Stimulated activated naive CD8-positive, alpha-beta T cell treated with anti-CD3 and anti-CD28 coated beads, Interleukin-15, amount 100 ng/mL, for 72 hours (primary cell): ENCODE measurements around the gene DAB1.
"Not testable (repeated sequence)": the region's sequence is repeated elsewhere in the genome, so short reads cannot be mapped to it uniquely, and the experiment has no call there.

ENCODE experiments used
- ATAC-seq: fragments of 150-1000 bp; cut with Tn5 transposase; 2 replicates; pipeline ENCODE4 v1.10.0; 2021; ENCODE audit warnings: mild to moderate bottlenecking, moderate library complexity
- DNase-seq, 2 donors: peaks; one replicate each; pipeline ENCODE4 v3.0.0; 2021 to 2022
- H3K27ac Mint-ChIP-seq, 2 donors: one replicate each; pipeline ENCODE4 v1.8.0; 2022; ENCODE audit warnings: mild to moderate bottlenecking in 2 of 2, mixed read lengths in 2 of 2, moderate library complexity in 2 of 2
- H3K27me3 Mint-ChIP-seq: one replicate; pipeline ENCODE4 v1.8.0; 2022; ENCODE audit warnings: mixed read lengths
- H3K4me1 Mint-ChIP-seq: one replicate; pipeline ENCODE4 v1.8.0; 2022; ENCODE audit warnings: mild to moderate bottlenecking, mixed read lengths
- H3K4me3 Mint-ChIP-seq, 2 donors: one replicate each; pipeline ENCODE4 v1.8.0; 2022; ENCODE audit warnings: mild to moderate bottlenecking in 2 of 2, mixed read lengths in 2 of 2, moderate library complexity in 1 of 2
- H3K9me3 Mint-ChIP-seq, 2 donors: one replicate each; pipeline ENCODE4 v1.8.0; 2022; ENCODE audit warnings: mixed read lengths in 2 of 2

DAB1 gene

DNA sequence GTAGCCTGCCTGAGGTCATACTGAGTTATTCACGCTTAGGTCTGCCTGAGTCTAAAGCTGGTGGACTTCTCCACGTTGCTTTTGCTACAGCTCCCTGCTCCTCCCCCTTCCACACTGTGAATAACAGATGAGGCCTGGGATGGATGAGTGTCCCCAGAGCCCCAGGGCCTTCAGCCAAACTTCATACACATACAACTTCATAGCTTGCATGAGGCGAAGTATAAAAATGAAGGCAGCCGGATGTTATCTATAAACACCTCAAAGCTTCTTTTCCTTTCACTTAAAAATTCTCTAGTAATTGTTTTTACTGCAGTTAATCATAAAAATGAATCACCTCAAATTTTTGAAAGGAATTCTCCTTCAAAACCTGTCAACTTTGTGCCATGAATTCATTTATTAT lies 70.2 kb downstream of the DAB1 start:
- H3K27me3 Mint-ChIP-seq: peaks cover 6% of the 10 kb centered on the region
- no peaks in the 10 kb centered on the region for H3K4me1 Mint-ChIP-seq
- ATAC-seq (no peak), DNase-seq (no peak)
- peaks cover 3 to 12% of the 10 kb centered on the region in 2 donors for H3K9me3 Mint-ChIP-seq
- no peak overlapping the region for H3K27ac Mint-ChIP-seq
- no peak overlapping the region for H3K4me3 Mint-ChIP-seq

DNA sequence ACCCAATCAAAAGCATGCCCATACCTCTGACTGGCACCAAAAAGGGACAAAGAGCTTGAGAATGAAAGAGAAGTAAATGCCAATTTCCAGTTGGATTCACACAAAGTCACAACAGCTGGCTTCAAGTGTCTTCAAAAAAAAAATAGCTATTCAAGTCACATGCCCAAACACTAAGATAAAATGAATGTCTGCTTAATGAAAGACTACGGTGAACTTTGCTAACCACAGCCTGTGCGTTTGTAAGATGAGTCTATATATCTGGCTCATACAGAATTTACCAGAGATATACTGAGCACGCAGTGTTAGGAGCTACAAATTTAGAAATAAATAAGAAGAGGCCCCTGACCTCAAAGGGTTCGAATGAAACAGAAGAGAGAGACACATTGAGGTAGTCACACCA lies 73.2 kb downstream of the DAB1 start:
- peaks cover 0 to 7% of the 10 kb centered on the region in 2 donors for H3K9me3 Mint-ChIP-seq
- H3K27me3 Mint-ChIP-seq: no peaks in the 10 kb centered on the region
- ATAC-seq: no peak
- H3K4me1 Mint-ChIP-seq: no peaks in the 10 kb centered on the region
- no peak overlapping the region for H3K4me3 Mint-ChIP-seq
- DNase-seq: no peak
- H3K27ac Mint-ChIP-seq: no peak overlapping the region

DNA sequence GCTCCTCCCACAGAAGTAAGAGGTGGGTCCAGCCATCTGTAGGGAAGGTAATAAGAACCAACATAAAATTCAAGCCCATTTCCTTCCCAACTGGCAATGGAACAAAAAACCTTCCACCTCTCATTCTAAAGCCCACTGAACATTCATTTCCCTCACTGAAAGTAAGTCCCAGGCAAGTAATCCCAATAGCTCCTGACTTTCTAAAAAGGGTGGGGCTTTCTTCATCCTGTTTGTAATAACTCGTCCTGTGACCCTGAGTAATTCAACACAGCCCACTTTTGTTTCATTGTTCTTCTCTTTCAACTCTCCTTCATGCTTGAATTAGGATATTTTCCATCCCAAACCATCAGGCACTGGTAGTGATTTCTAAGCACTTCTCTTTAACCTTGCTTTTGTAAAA lies 74.9 kb downstream of the DAB1 start:
- H3K27ac Mint-ChIP-seq: no peak overlapping the region
- H3K9me3 Mint-ChIP-seq: peaks cover 0 to 7% of the 10 kb centered on the region in 2 donors
- no peak overlapping the region for H3K4me3 Mint-ChIP-seq
- no peaks in the 10 kb centered on the region for H3K4me1 Mint-ChIP-seq
- H3K27me3 Mint-ChIP-seq: no peaks in the 10 kb centered on the region
- ATAC-seq (no peak), DNase-seq (no peak)

DNA sequence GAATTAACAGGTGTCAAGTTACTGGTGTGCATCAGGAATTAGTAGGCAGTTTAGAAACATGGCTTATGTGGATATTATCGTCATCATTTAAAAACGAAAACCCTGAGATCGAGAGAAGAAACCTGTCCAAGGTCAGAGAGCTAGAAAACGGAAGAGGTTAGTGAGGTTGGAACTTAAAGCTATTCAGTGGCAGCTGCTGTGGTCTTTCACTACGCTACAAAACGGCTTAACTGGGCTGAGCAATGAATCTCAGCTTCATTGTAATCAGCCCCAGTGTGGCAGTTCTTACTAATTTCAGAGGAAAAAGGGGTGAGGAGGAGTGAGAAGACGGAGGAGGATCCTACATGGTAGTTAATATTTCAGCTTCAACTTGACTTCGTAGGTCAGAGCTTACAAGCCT lies 77.9 kb downstream of the DAB1 start:
- Mint-ChIP-seq H3K4me3 (no peak overlapping the region), H3K27me3 (peaks cover 7% of the 10 kb centered on the region), H3K4me1 (no peaks in the 10 kb centered on the region), H3K9me3 (peaks cover 0 to 7% of the 10 kb centered on the region in 2 donors), H3K27ac (no peak overlapping the region)
- DNase-seq (no peak), ATAC-seq (no peak)

DNA sequence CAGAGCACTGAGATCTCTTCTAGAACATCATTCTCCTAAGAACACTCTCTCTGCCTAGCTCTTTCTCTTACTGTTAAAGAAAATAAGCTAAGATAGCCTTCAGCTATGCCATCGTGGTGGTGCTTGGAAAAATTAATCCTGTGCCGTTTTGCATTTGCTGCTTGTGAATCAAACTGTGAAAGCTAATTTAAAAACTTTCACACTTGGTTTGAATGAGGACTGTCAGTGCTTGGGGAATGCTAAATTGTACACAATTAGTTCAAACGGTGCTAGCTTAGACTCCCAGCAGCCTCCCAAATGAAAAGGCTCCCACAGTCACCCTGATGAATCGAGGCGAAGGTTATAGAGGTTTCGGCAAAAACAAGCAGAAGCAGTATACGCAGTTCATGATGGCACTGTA lies 79.6 kb downstream of the DAB1 start:
- DNase-seq (no peak), ATAC-seq (no peak)
- no peak overlapping the region for H3K4me3 Mint-ChIP-seq
- no peaks in the 10 kb centered on the region for H3K4me1 Mint-ChIP-seq
- H3K27ac Mint-ChIP-seq: no peak overlapping the region
- H3K27me3 Mint-ChIP-seq: peaks cover 7% of the 10 kb centered on the region
- H3K9me3 Mint-ChIP-seq: peaks cover 0 to 6% of the 10 kb centered on the region in 2 donors

DNA sequence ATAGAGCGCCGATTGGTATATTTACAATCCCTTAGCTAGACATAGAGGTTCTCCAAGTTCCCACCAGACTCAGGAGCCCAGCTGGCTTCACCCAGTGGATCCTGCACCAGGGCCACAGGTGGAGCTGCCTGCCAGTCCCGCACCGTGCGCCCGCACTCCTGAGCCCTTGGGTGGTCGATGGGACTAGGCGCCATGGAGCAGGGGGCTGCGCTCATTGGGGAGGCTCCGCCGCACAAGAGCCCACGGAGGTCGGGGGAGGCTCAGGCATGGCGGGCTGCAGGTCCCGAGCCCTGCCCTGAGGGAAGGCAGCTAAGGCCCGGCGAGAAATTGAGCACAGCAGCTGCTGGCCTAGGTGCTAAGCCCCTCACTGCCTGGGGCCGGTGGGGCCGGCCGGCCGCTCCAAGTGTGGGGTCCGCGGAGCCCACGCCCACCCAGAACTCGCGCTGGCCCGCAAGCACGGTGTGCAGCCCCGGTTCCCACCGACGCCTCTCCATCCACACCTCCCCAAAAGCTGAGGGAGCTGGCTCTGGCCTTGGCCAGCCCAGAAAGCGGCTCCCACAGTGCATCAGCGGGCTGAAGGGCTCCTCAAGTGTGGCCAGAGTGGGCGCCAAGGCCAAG lies 80.5 kb downstream of the DAB1 start:
- H3K4me1 Mint-ChIP-seq, H3K4me3 Mint-ChIP-seq, ATAC-seq: not testable (repeated sequence)

DNA sequence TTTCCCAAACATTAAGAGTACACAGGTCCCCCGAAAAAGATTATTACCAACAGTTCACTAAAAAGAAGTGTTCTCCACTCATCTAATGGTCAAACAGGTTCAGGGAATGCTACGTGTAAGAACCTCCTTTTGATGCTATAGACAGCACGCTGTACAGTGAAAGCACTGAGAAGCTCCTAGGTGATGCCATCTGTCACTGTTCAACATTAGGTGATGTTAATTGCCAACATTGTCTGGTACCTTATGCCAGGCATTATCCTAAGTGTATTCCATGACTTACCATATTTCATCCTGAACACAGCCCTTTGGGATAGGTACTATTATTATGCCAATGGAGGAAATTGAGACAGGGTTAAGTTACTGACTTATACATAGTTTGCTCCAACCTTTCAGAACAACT lies 82.1 kb downstream of the DAB1 start:
- DNase-seq (no peak), ATAC-seq (no peak)
- Mint-ChIP-seq H3K4me1 (no peaks in the 10 kb centered on the region), H3K27me3 (peaks cover 7% of the 10 kb centered on the region), H3K27ac (no peak overlapping the region), H3K4me3 (no peak overlapping the region), H3K9me3 (peaks cover 0 to 6% of the 10 kb centered on the region in 2 donors)

More for the DNA sequence above, 80.5 kb downstream of the DAB1 start:
- H3K9me3 Mint-ChIP-seq, H3K27me3 Mint-ChIP-seq, DNase-seq, H3K27ac Mint-ChIP-seq: not testable (repeated sequence)

DNA sequence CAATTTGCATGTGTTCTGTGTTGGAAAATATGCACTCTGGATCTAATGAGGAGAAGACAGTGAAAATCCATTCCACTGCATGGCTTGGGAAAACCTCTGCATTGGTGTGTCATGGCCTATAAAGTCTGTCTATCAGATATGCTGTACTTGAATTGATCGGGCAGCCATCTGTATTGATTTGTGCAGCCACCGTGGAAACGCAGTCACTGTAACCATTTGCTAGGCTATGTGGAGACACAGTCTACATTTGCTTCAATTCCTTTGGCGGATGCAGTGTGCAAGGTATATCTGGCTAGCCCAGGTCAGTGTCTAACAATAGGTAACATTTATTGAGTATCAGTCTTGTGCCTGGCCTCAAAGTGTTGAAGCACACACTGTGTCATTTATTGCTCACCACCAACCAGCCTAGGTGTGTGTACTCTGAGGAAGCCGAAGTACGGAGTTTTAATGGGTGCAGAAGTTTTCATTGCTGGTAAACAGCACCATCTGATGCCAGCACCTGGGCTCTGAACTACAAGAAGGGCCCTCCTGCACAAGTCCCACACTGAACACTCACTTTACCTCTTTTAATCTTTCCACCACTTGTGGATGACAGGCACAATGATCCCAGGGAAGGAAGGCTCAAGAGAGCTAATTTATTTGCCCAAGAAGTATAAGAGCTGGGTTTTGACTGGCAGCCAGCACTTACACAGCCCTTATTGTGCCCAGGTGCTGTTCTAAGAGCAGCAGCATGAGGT lies 83.4 kb downstream of the DAB1 start:
- Mint-ChIP-seq H3K4me3 (no peak overlapping the region), H3K9me3 (peaks cover 0 to 6% of the 10 kb centered on the region in 2 donors), H3K27ac (peak overlapping the region in 1 of 2 donors; percentile 76), H3K4me1 (no peaks in the 10 kb centered on the region), H3K27me3 (peaks cover 7% of the 10 kb centered on the region)
- DNase-seq: no peak
- ATAC-seq: no peak

DNA sequence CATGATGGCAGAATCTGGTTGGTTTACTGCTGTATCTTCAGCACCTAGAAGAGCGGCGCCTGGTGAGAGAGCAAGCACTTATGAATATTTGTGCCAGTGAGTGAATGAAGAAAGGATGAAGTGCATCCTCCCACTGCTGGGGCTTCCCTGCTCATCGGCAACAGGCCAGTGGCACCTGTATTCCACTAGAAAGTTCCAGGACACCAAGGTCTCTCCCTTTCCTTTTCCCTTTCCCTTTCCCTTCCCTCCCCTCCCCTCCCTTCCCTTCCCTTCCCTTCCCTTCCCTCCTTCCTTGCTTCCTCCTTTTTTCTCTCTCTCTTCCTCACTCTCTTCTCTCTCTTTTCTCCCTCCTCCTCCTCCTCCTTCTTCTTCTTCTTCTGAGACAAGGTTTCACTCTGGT lies 86.2 kb downstream of the DAB1 start:
- Mint-ChIP-seq H3K27me3 (peaks cover 3% of the 10 kb centered on the region), H3K27ac (no peak overlapping the region), H3K4me1 (no peaks in the 10 kb centered on the region), H3K4me3 (no peak overlapping the region), H3K9me3 (peaks cover 8 to 10% of the 10 kb centered on the region in 2 donors)
- no peak for ATAC-seq
- no peak for DNase-seq

DNA sequence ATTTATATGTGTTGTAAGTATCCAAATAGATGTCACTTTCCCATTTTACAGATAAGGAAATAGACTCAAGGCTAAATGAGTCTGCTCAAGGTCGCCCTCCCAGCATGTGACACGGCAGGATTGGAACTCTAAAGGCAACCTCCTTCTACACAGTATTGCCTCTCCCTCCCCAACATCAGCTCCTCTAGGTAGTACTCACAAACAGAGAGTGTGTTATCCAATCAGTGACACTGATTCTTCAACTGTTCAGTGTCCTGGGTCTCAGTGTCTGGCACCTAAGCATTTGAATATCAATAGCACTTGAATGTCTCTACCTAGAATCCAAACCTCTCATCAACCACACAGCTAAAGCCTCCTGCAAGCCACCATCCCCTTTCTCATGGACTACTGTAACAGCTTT lies 87.1 kb downstream of the DAB1 start:
- ATAC-seq (no peak), DNase-seq (no peak)
- no peaks in the 10 kb centered on the region for H3K4me1 Mint-ChIP-seq
- no peaks in the 10 kb centered on the region for H3K27me3 Mint-ChIP-seq
- no peak overlapping the region for H3K4me3 Mint-ChIP-seq
- H3K9me3 Mint-ChIP-seq: peaks cover 7 to 12% of the 10 kb centered on the region in 2 donors
- H3K27ac Mint-ChIP-seq: no peak overlapping the region

DNA sequence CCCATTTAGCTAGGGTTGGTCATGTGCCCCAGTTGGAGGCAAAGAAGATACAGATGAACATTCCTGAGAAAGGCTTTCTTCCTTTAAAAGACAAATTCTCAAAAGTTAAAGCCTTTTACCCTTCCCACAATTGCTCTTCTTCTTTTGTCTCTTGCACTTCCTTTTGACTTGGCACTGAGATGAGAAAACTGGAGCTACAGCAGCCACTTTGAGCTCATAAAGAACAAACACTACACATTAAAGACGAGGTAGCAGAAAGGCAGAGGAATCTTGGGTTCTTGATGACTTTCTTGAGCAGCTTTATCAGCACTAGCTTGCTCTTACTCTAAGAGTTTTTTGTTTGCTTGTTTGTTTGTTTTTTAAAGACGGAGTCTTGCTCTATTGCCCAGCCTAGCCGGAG lies 92.2 kb downstream of the DAB1 start:
- Mint-ChIP-seq H3K4me1 (no peaks in the 10 kb centered on the region), H3K27me3 (peaks cover 8% of the 10 kb centered on the region), H3K27ac (no peak overlapping the region), H3K4me3 (no peak overlapping the region), H3K9me3 (peaks cover 12 to 15% of the 10 kb centered on the region in 2 donors)
- DNase-seq (no peak), ATAC-seq (no peak)

DNA sequence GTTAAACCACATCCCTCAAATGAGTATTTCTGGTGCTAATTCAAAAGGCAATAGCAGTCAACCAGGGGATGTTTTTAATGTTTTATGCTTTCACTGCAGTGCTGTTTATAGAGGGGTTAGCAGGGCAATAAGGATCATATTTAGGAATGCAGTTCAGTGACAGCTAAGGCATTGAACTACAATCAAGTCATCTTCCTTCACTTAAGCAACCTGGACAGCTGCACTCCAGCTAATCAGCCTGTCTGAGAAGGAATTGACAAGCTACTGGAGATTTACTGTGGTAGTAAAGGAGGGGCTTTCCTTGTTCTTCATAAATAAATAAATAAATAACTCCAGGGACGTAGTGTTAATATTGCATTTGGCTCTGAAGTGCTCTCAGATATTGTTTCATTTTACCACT lies 93.9 kb downstream of the DAB1 start:
- no peaks in the 10 kb centered on the region for H3K4me1 Mint-ChIP-seq
- peaks cover 16% of the 10 kb centered on the region for H3K27me3 Mint-ChIP-seq

DNA sequence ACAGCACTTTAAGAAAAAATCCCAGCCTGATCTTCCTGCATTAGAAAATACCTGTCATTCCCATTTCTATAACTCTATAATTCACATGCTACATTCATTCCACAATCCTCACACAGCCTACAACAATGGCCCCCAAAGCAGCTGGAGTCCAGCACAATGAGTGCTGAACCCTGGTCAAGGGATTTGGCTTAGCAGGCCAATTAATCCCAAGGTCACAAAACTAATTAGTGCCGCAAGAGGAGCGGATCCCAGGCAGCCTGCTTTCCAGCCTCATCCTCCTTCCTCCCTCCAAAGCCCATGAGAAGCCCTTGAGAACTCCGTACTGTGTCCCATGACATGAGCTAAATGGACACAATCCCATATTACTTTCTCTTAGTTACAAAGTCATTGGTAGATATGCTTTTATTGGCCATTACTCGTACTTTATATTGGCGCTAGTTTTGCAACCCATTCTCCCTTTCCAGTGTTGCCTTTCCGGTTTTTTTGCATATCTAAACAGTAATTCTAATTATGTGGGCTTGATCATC lies 94.8 kb downstream of the DAB1 start:
- no peak for DNase-seq
- ATAC-seq: no peak
- no peaks in the 10 kb centered on the region for H3K4me1 Mint-ChIP-seq
- no peak overlapping the region for H3K27ac Mint-ChIP-seq
- peaks cover 23% of the 10 kb centered on the region for H3K27me3 Mint-ChIP-seq
- no peak overlapping the region for H3K4me3 Mint-ChIP-seq
- peaks cover 19 to 25% of the 10 kb centered on the region in 2 donors for H3K9me3 Mint-ChIP-seq

More for the DNA sequence above, 93.9 kb downstream of the DAB1 start:
- no peak for ATAC-seq
- H3K27ac Mint-ChIP-seq: no peak overlapping the region
- H3K9me3 Mint-ChIP-seq: peaks cover 16 to 21% of the 10 kb centered on the region in 2 donors
- H3K4me3 Mint-ChIP-seq: no peak overlapping the region
- no peak for DNase-seq

DNA sequence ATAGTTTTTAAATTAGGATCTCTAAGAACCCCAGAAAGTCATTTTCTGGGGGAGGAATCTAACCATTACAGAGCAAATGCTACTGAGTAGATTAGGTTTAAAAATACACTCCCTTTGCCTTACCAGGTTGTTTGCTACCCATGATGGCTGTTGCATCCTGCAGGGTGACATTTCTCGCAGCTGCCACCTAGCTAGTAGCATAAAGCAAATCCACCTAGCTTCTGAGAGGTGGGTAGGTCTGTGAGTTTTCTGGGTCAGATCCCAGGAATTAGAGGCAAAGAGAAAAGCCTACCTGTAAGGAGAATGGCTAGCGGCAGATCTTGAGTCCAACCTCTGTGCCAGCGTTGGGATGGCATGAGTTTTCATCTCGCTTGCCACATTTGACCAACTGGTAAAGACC lies 95.9 kb downstream of the DAB1 start:
- ATAC-seq (no peak), DNase-seq (no peak)
- Mint-ChIP-seq H3K4me3 (no peak overlapping the region), H3K9me3 (peaks cover 15 to 23% of the 10 kb centered on the region in 2 donors), H3K4me1 (no peaks in the 10 kb centered on the region), H3K27me3 (peaks cover 23% of the 10 kb centered on the region), H3K27ac (no peak overlapping the region)

DNA sequence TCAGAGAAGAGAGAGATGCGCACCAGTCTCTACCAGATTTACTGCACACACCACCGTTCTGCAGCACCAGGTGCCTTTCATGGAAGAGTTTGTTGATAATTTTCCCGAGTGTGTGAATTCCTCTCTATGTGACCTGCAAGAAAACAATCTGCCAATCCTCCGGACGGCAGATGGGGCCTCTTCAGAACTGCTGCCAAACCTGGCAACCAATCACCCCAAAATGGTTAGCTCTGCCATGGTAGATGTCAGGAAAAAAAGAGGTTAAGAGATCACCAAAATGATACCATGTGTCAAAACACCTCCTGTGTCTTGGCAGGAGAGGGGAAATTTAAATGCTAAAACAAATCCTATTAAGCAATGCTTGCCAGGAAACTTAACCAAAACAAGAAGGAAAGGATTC lies 96.5 kb downstream of the DAB1 start:
- H3K4me1 Mint-ChIP-seq: no peaks in the 10 kb centered on the region
- peaks cover 23% of the 10 kb centered on the region for H3K27me3 Mint-ChIP-seq
- H3K4me3 Mint-ChIP-seq: no peak overlapping the region
- no peak overlapping the region for H3K27ac Mint-ChIP-seq
- H3K9me3 Mint-ChIP-seq: peaks cover 10 to 18% of the 10 kb centered on the region in 2 donors
- ATAC-seq (no peak), DNase-seq (no peak)

DNA sequence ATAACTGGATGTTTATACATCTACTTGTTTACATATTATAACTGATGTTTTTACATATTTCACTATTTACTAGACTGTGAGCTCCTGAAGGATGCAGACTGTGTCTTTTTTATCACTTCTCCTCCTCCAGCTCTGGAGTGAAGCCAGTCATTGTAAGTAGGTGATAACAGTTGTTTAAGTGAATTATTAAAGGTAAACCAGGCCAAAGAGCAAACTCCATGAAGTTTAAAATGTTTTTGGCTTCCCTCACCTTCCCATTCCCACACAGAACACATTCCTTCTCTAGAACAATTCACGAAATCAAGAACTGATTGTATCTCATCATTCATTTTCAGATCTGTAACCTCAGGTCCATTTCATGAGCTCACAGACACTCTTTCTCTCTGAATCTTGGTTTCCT lies 98.3 kb downstream of the DAB1 start:
- no peak overlapping the region for H3K4me3 Mint-ChIP-seq
- H3K27ac Mint-ChIP-seq: no peak overlapping the region
- H3K27me3 Mint-ChIP-seq: peaks cover 36% of the 10 kb centered on the region
- DNase-seq (no peak), ATAC-seq (no peak)
- H3K9me3 Mint-ChIP-seq: peaks cover 15 to 24% of the 10 kb centered on the region in 2 donors
- no peaks in the 10 kb centered on the region for H3K4me1 Mint-ChIP-seq
